ENCODE measurements around the gene SLC17A8. TPM values are rescaled to one million over a fixed set of nuclear protein-coding genes. Genes with fewer than 3 reads are reported as not detected.

SLC17A8 gene
- total RNA-seq, 5 donors from 2014 or later (not counting 1 experiment from before 2014, with no cell fraction given): not detected

DNA sequence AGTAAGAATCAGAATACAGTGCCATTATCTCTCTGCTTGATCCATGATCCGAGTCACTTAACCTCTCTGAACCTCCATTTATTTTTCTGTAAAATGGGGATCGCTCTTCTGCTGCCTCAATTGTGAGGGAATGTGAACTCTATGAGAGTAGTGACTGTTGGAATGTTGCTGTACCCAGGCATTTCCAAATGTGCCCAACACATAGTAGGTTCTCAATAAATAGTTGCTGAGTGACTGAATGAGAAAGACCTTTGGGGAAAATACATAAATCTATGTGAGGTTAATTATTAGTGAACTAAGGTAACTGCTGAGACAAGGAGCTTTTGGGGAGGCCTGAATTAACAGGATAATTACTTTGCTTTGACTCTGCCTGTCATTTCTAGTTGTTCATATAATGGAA is 82.9 kb downstream of the SLC17A8 start:
- H3K9me3 ChIP-seq: no peaks in the 10 kb centered on the region
- H3K4me1 ChIP-seq (ENCODE audit: control insufficient read depth in 1 of 2, extremely low read depth in 1 of 2, insufficient read depth in 2 of 2, low read length in 2 of 2): no peaks in the 10 kb centered on the region
- no peak overlapping the region for H3K27ac ChIP-seq (ENCODE audit: low read length)
- no peak for ATAC-seq (replicated peaks in 1 of 4)
- H3K4me3 Mint-ChIP-seq: no peak overlapping the region
- H3K27me3 ChIP-seq (replicated peaks in 1 of 2; ENCODE audit: control insufficient read depth in 2 of 2, extremely low read depth in 1 of 2, insufficient read depth in 2 of 2, low read length in 1 of 2): peaks cover 0 to 4% of the 10 kb centered on the region in 2 experiments
- POLR2A ChIA-PET: no interaction called here
- H3K27me3 Mint-ChIP-seq: peaks cover 2 to 7% of the 10 kb centered on the region in 2 donors
- WGBS (ENCODE audit: insufficient coverage): no CpG with 5 or more reads among the region's 2 CpGs
- no peaks in the 10 kb centered on the region for H3K9me3 Mint-ChIP-seq
- no peaks in the 10 kb centered on the region for H3K4me1 Mint-ChIP-seq
- H3K4me3 ChIP-seq (ENCODE audit: control insufficient read depth in 1 of 2, extremely low read depth in 1 of 2, low read length in 1 of 2): no peak overlapping the region
- H3K36me3 ChIP-seq (ENCODE audit: control insufficient read depth in 2 of 2, extremely low read depth in 1 of 2, insufficient read depth in 1 of 2, low read length in 1 of 2): no peaks in the 10 kb centered on the region
- no peaks in the 10 kb centered on the region for H3K36me3 Mint-ChIP-seq
- CTCF ChIA-PET: no interaction called here
- H3K27ac Mint-ChIP-seq: no peak overlapping the region
- DNase-seq: no peak

DNA sequence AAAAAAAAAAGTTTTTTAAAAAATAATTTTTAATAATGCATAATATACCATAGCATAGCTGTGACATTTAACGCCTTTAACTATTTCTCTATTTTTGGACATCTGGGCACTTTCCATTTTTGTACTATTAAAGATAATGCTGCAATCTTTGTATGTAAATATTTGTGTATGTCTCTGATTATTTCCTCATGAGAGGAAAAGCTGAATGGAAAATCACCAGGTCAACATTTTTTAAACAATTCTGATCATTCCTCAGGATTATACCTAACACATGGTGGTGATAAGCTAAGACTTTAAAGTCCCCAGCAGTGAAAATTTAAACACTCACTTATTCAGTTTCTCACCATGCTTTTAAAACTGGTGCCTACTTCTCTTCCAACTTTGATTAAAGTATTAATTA is 85.5 kb downstream of the SLC17A8 start:
- DNase-seq: no peak
- H3K27ac ChIP-seq (ENCODE audit: low read length): no peak overlapping the region
- no peak overlapping the region for H3K4me3 ChIP-seq (ENCODE audit: control insufficient read depth in 1 of 2, extremely low read depth in 1 of 2, low read length in 1 of 2)
- H3K4me3 Mint-ChIP-seq: no peak overlapping the region
- no peak overlapping the region for H3K27ac Mint-ChIP-seq
- H3K4me1 Mint-ChIP-seq: no peaks in the 10 kb centered on the region
- H3K9me3 Mint-ChIP-seq: no peaks in the 10 kb centered on the region
- no peaks in the 10 kb centered on the region for H3K36me3 ChIP-seq (ENCODE audit: control insufficient read depth in 2 of 2, extremely low read depth in 1 of 2, insufficient read depth in 1 of 2, low read length in 1 of 2)
- H3K4me1 ChIP-seq (ENCODE audit: control insufficient read depth in 1 of 2, extremely low read depth in 1 of 2, insufficient read depth in 2 of 2, low read length in 2 of 2): no peaks in the 10 kb centered on the region
- H3K36me3 Mint-ChIP-seq: no peaks in the 10 kb centered on the region
- H3K9me3 ChIP-seq: no peaks in the 10 kb centered on the region
- POLR2A ChIA-PET: no interaction called here
- no CpG with 5 or more reads among the region's 1 CpG for WGBS (ENCODE audit: insufficient coverage)
- ATAC-seq (replicated peaks in 1 of 4): no peak
- peaks cover 0 to 6% of the 10 kb centered on the region in 2 experiments for H3K27me3 ChIP-seq (replicated peaks in 1 of 2; ENCODE audit: control insufficient read depth in 2 of 2, extremely low read depth in 1 of 2, insufficient read depth in 2 of 2, low read length in 1 of 2)
- CTCF ChIA-PET: interaction anchor here in 1 of 2 donors (0.7 kb wide), 1 partner anchor 1350 kb away, joined by 3 read pairs; no protein-coding TSS in a partner anchor
- peaks cover 19 to 21% of the 10 kb centered on the region in 2 donors for H3K27me3 Mint-ChIP-seq

DNA sequence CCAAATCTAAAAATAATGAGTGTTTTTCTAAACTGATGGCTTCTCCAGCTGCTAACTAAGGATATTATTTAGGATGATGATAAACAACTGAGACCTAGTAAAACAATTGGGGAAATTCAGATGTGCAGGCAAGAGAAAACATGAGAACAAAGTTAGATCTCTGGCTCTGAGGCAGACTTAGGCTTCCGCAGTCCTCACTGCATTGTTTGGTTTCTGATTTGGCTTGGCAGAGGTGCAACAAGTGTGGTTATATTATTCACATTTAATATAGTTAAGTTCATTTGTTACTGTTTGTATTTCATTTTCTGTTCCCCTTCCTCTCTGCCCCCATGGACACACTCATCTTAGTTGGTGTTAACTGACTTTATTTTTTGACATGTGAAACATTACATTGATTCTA is 86.6 kb downstream of the SLC17A8 start:
- no peaks in the 10 kb centered on the region for H3K36me3 ChIP-seq (ENCODE audit: control insufficient read depth in 2 of 2, extremely low read depth in 1 of 2, insufficient read depth in 1 of 2, low read length in 1 of 2)
- H3K27ac Mint-ChIP-seq: no peak overlapping the region
- peaks cover 21 to 25% of the 10 kb centered on the region in 2 donors for H3K27me3 Mint-ChIP-seq
- no peaks in the 10 kb centered on the region for H3K4me1 ChIP-seq (ENCODE audit: control insufficient read depth in 1 of 2, extremely low read depth in 1 of 2, insufficient read depth in 2 of 2, low read length in 2 of 2)
- H3K36me3 Mint-ChIP-seq: no peaks in the 10 kb centered on the region
- H3K27me3 ChIP-seq (replicated peaks in 1 of 2; ENCODE audit: control insufficient read depth in 2 of 2, extremely low read depth in 1 of 2, insufficient read depth in 2 of 2, low read length in 1 of 2): peaks cover 0 to 9% of the 10 kb centered on the region in 2 experiments
- ChIA-PET POLR2A (no interaction called here), CTCF (no interaction called here)
- H3K9me3 Mint-ChIP-seq: no peaks in the 10 kb centered on the region
- no peak overlapping the region for H3K4me3 ChIP-seq (ENCODE audit: control insufficient read depth in 1 of 2, extremely low read depth in 1 of 2, low read length in 1 of 2)
- no peak overlapping the region for H3K4me3 Mint-ChIP-seq
- H3K4me1 Mint-ChIP-seq: no peaks in the 10 kb centered on the region
- no peak for DNase-seq
- no peak overlapping the region for H3K27ac ChIP-seq (ENCODE audit: low read length)
- no CpG with 5 or more reads among the region's 1 CpG for WGBS (ENCODE audit: insufficient coverage)
- no peak for ATAC-seq (replicated peaks in 1 of 4)
- no peaks in the 10 kb centered on the region for H3K9me3 ChIP-seq

- H3K27me3 Mint-ChIP-seq: peaks cover 21 to 34% of the 10 kb centered on the region in 2 donors
- no peak overlapping the region for H3K4me3 Mint-ChIP-seq
- ChIA-PET POLR2A (no interaction called here), CTCF (interaction anchor here (0.7 kb wide), 2 partner anchors 215 to 293 kb away, joined by 4 to 7 read pairs; no protein-coding TSS in a partner anchor)
- no peak for DNase-seq
- no peak for ATAC-seq (replicated peaks in 1 of 4)
- Histone ChIP-seq H3K27me3 (replicated peaks in 1 of 2; ENCODE audit: control insufficient read depth in 2 of 2, extremely low read depth in 1 of 2, insufficient read depth in 2 of 2, low read length in 1 of 2) (peaks cover 0 to 6% of the 10 kb centered on the region in 2 experiments), H3K4me3 (ENCODE audit: control insufficient read depth in 1 of 2, extremely low read depth in 1 of 2, low read length in 1 of 2) (no peak overlapping the region), H3K4me1 (ENCODE audit: control insufficient read depth in 1 of 2, extremely low read depth in 1 of 2, insufficient read depth in 2 of 2, low read length in 2 of 2) (no peaks in the 10 kb centered on the region), H3K9me3 (no peaks in the 10 kb centered on the region), H3K27ac (ENCODE audit: low read length) (no peak overlapping the region), H3K36me3 (ENCODE audit: control insufficient read depth in 2 of 2, extremely low read depth in 1 of 2, insufficient read depth in 1 of 2, low read length in 1 of 2) (no peaks in the 10 kb centered on the region)
- no peaks in the 10 kb centered on the region for H3K4me1 Mint-ChIP-seq
- no peak overlapping the region for H3K27ac Mint-ChIP-seq
- no peaks in the 10 kb centered on the region for H3K9me3 Mint-ChIP-seq
- 79% methylated on average over 2 of the region's 4 CpGs for WGBS (ENCODE audit: insufficient coverage)
- H3K36me3 Mint-ChIP-seq: no peaks in the 10 kb centered on the region
Measured at GRCh38 chr12:100445081-100445481, 88.2 kb downstream of the SLC17A8 start.

DNA sequence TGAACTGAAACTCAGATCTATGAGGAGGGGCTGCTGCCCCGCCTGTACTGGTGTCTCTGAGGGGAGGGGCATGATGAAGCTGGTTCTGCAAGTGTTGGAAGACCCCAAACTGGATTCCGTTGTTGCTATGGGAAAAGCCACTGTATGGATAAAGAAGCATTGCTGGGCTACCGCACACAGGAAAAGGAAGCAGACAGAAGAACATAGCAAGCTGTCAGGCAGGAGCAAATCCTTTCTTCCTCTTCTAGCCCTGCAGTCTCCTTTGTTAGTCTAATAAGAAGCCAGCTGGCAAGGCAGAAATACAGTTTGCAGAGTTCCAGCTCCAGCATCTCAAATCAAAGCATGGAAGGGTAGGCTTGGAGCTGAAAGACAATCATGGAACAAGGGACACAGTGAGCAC is 90.5 kb downstream of the SLC17A8 start:
- DNase-seq (no peak), ATAC-seq (replicated peaks in 1 of 4) (no peak)
- Mint-ChIP-seq H3K27ac (no peak overlapping the region), H3K4me3 (no peak overlapping the region), H3K27me3 (peaks cover 28 to 37% of the 10 kb centered on the region in 2 donors), H3K4me1 (no peaks in the 10 kb centered on the region), H3K36me3 (no peaks in the 10 kb centered on the region), H3K9me3 (no peaks in the 10 kb centered on the region)
- Histone ChIP-seq H3K4me3 (ENCODE audit: control insufficient read depth in 1 of 2, extremely low read depth in 1 of 2, low read length in 1 of 2) (no peak overlapping the region), H3K4me1 (ENCODE audit: control insufficient read depth in 1 of 2, extremely low read depth in 1 of 2, insufficient read depth in 2 of 2, low read length in 2 of 2) (no peaks in the 10 kb centered on the region), H3K36me3 (ENCODE audit: control insufficient read depth in 2 of 2, extremely low read depth in 1 of 2, insufficient read depth in 1 of 2, low read length in 1 of 2) (no peaks in the 10 kb centered on the region), H3K9me3 (no peaks in the 10 kb centered on the region), H3K27ac (ENCODE audit: low read length) (no peak overlapping the region), H3K27me3 (replicated peaks in 1 of 2; ENCODE audit: control insufficient read depth in 2 of 2, extremely low read depth in 1 of 2, insufficient read depth in 2 of 2, low read length in 1 of 2) (peaks cover 0 to 6% of the 10 kb centered on the region in 2 experiments)
- POLR2A ChIA-PET: no interaction called here
- CTCF ChIA-PET: no interaction called here
- 0% methylated on average over 2 of the region's 3 CpGs for WGBS (ENCODE audit: insufficient coverage)

DNA sequence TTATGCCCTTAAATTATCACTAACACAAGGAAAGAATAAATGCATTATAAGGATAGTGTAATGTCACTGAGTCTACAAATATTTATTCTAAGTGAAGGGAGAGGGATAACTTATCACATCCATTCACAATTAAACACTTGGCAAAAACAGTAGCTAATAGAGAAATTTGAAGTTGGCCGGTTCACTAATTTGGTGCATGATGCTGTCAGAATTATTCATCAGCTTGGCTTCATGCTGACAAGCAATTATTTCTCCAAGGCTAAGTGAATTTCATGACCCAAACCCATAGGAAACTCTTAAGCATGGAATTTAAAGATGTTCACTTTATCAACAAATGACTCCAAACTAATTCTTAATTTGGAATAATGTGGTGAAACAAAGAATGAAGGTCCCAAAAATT is 91.8 kb downstream of the SLC17A8 start:
- Histone ChIP-seq H3K27me3 (replicated peaks in 1 of 2; ENCODE audit: control insufficient read depth in 2 of 2, extremely low read depth in 1 of 2, insufficient read depth in 2 of 2, low read length in 1 of 2) (peaks cover 0 to 6% of the 10 kb centered on the region in 2 experiments), H3K4me3 (ENCODE audit: control insufficient read depth in 1 of 2, extremely low read depth in 1 of 2, low read length in 1 of 2) (no peak overlapping the region), H3K4me1 (ENCODE audit: control insufficient read depth in 1 of 2, extremely low read depth in 1 of 2, insufficient read depth in 2 of 2, low read length in 2 of 2) (no peaks in the 10 kb centered on the region), H3K9me3 (no peaks in the 10 kb centered on the region), H3K36me3 (ENCODE audit: control insufficient read depth in 2 of 2, extremely low read depth in 1 of 2, insufficient read depth in 1 of 2, low read length in 1 of 2) (no peaks in the 10 kb centered on the region), H3K27ac (ENCODE audit: low read length) (no peak overlapping the region)
- POLR2A ChIA-PET: no interaction called here
- no peaks in the 10 kb centered on the region for H3K4me1 Mint-ChIP-seq
- peaks cover 28 to 36% of the 10 kb centered on the region in 2 donors for H3K27me3 Mint-ChIP-seq
- CTCF ChIA-PET: no interaction called here
- WGBS (ENCODE audit: insufficient coverage): no CpG with 5 or more reads among the region's 1 CpG
- H3K4me3 Mint-ChIP-seq: no peak overlapping the region
- H3K9me3 Mint-ChIP-seq: no peaks in the 10 kb centered on the region
- ATAC-seq (replicated peaks in 1 of 4) (no peak), DNase-seq (no peak)
- H3K27ac Mint-ChIP-seq: no peak overlapping the region
- no peaks in the 10 kb centered on the region for H3K36me3 Mint-ChIP-seq

DNA sequence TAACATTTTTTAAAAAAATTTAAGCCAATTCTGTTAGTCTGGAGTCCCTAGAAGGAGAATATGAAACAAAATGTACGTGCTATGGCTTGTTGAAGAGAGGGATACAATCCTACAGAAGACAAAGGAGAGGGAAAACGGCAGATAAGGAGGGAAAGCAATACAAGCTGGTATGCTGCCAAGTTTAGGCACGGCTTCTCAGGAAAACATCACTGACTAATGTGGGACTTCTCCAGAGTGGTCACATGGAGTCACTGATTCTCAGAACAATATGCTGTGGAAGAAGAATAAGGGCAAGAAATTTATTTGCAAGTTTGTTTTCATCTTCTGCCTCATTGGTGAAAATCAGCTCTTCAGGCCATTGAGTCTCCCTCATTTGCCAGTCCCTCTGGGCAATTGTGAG is 93.9 kb downstream of the SLC17A8 start:
- ATAC-seq (replicated peaks in 1 of 4) (no peak), DNase-seq (no peak)
- H3K27me3 Mint-ChIP-seq: peaks cover 22 to 28% of the 10 kb centered on the region in 2 donors
- H3K4me3 Mint-ChIP-seq: no peak overlapping the region
- Histone ChIP-seq H3K9me3 (no peaks in the 10 kb centered on the region), H3K27me3 (replicated peaks in 1 of 2; ENCODE audit: control insufficient read depth in 2 of 2, extremely low read depth in 1 of 2, insufficient read depth in 2 of 2, low read length in 1 of 2) (peaks cover 0 to 6% of the 10 kb centered on the region in 2 experiments), H3K4me1 (ENCODE audit: control insufficient read depth in 1 of 2, extremely low read depth in 1 of 2, insufficient read depth in 2 of 2, low read length in 2 of 2) (no peaks in the 10 kb centered on the region), H3K27ac (ENCODE audit: low read length) (no peak overlapping the region), H3K36me3 (ENCODE audit: control insufficient read depth in 2 of 2, extremely low read depth in 1 of 2, insufficient read depth in 1 of 2, low read length in 1 of 2) (no peaks in the 10 kb centered on the region), H3K4me3 (ENCODE audit: control insufficient read depth in 1 of 2, extremely low read depth in 1 of 2, low read length in 1 of 2) (no peak overlapping the region)
- WGBS (ENCODE audit: insufficient coverage): 63% methylated on average over 2 of the region's 3 CpGs
- CTCF ChIA-PET: no interaction called here
- no peaks in the 10 kb centered on the region for H3K36me3 Mint-ChIP-seq
- POLR2A ChIA-PET: no interaction called here
- H3K27ac Mint-ChIP-seq: no peak overlapping the region
- H3K9me3 Mint-ChIP-seq: no peaks in the 10 kb centered on the region
- H3K4me1 Mint-ChIP-seq: no peaks in the 10 kb centered on the region

Data from T-cell (primary cell).